Activated CD4-positive, CD25-positive, alpha-beta regulatory T cell treated with anti-CD3 and anti-CD28 coated beads, Interleukin-2, amount 50 U/mL, for 72 hours (primary cell): ENCODE measurements around the gene ZBTB12.
"Not testable (repeated sequence)": the region's sequence is repeated elsewhere in the genome, so short reads cannot be mapped to it uniquely, and the experiment has no call there.

Experiments used
- DNase-seq: peaks from one replicate; pipeline ENCODE4 v3.0.0; 2021

Gene ZBTB12

GRCh38 chr6:31871046-31871659 is 30.7 kb downstream of the ZBTB12 start:
- no peak for DNase-seq

GRCh38 chr6:31870385-31870921 is 31.4 kb downstream of the ZBTB12 start:
- no peak for DNase-seq

GRCh38 chr6:31869343-31869742 is 32.5 kb downstream of the ZBTB12 start:
- DNase-seq = no peak

GRCh38 chr6:31868658-31868971 is 33.3 kb downstream of the ZBTB12 start:
- DNase-seq = not testable (repeated sequence)

GRCh38 chr6:31865205-31866118 is 36.4 kb downstream of the ZBTB12 start:
- no peak for DNase-seq

- no peak for DNase-seq
These were observed 37.1 kb downstream of the ZBTB12 start for GRCh38 chr6:31864818-31865204.

GRCh38 chr6:31864123-31864562 is 37.7 kb downstream of the ZBTB12 start:
- not testable (repeated sequence) for DNase-seq

GRCh38 chr6:31862344-31863235 is 39.3 kb downstream of the ZBTB12 start, which contains the start of gene NEU1:
NEU1 (minus strand) TSS chr6:31862821; CDS start chr6:31862776, 45 bp downstream.
- DNase-seq = peak; percentile 96

- DNase-seq = no peak
These were observed 40.0 kb downstream of the ZBTB12 start for GRCh38 chr6:31861919-31862343.

- DNase-seq = no peak
These were observed 40.7 kb downstream of the ZBTB12 start for GRCh38 chr6:31861150-31861549.

- no peak for DNase-seq
These were observed 41.5 kb downstream of the ZBTB12 start for GRCh38 chr6:31860349-31860748.

- DNase-seq = no peak
These were observed 42.0 kb downstream of the ZBTB12 start for GRCh38 chr6:31859923-31860322.

- no peak for DNase-seq
These were observed 43.2 kb downstream of the ZBTB12 start for GRCh38 chr6:31858707-31859106.

- not testable (repeated sequence) for DNase-seq
These were observed 44.1 kb downstream of the ZBTB12 start for GRCh38 chr6:31857774-31858173.

- DNase-seq = not testable (repeated sequence)
These were observed 49.7 kb downstream of the ZBTB12 start for GRCh38 chr6:31851980-31852718.

GRCh38 chr6:31851485-31851832 is 50.4 kb downstream of the ZBTB12 start:
- DNase-seq = no peak

- DNase-seq = no peak
These were observed 51.0 kb downstream of the ZBTB12 start for GRCh38 chr6:31850765-31851484.
